Coronary artery (tissue), 2 donors: ENCODE results near the gene BCOR.

ENCODE experiments used
- DNase-seq: peaks from one replicate; pipeline ENCODE4 v3.0.0-alpha.2; 2017; ENCODE audit warnings: low spot score
- H3K27ac ChIP-seq, 2 donors: fragments of 200-600 bp; sonication (generic); one replicate each; pipeline ENCODE4 v1.5.1; 2016 to 2019
- H3K4me3 ChIP-seq: fragments of 200-600 bp; sonication (generic); 2 replicates; pipeline ENCODE4 v1.5.1; 2016; ENCODE audit warnings: mild to moderate bottlenecking, moderate library complexity
- TF ChIP-seq, protein P1 (sequence below): fragments of 200-600 bp; sonication (generic); IDR thresholded peaks from one replicate; pipeline ENCODE4 v1.5.1; 2019; ENCODE audit warnings: antibody characterized with exemption

Gene BCOR

DNA sequence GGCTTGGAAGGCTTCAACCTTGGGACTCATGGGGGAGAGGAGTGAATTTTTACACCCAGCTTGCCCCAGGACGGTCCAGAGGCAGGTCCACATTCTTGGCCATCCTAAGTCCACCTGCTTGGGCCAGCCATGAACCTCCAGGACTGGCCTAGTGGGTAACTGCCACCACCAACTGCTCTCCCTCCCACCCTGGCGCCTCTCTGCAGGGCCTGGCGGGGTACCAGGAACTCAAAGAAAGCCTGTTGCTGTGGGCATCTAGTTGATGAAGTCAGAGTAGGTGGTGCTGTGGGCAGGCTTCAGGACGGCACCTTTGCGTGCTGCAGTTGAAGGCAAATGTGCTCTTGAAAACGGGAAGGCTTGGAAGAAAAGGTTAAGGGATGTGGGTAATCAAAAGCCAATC lies 12.0 kb downstream of the BCOR start:
- Histone ChIP-seq H3K27ac (peak overlapping the region; percentile 19 to 78), H3K4me3 (peak overlapping the region; percentile 30)
- no peak for DNase-seq
- TF ChIP-seq, protein P1, sequence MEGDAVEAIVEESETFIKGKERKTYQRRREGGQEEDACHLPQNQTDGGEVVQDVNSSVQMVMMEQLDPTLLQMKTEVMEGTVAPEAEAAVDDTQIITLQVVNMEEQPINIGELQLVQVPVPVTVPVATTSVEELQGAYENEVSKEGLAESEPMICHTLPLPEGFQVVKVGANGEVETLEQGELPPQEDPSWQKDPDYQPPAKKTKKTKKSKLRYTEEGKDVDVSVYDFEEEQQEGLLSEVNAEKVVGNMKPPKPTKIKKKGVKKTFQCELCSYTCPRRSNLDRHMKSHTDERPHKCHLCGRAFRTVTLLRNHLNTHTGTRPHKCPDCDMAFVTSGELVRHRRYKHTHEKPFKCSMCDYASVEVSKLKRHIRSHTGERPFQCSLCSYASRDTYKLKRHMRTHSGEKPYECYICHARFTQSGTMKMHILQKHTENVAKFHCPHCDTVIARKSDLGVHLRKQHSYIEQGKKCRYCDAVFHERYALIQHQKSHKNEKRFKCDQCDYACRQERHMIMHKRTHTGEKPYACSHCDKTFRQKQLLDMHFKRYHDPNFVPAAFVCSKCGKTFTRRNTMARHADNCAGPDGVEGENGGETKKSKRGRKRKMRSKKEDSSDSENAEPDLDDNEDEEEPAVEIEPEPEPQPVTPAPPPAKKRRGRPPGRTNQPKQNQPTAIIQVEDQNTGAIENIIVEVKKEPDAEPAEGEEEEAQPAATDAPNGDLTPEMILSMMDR = no peak

DNA sequence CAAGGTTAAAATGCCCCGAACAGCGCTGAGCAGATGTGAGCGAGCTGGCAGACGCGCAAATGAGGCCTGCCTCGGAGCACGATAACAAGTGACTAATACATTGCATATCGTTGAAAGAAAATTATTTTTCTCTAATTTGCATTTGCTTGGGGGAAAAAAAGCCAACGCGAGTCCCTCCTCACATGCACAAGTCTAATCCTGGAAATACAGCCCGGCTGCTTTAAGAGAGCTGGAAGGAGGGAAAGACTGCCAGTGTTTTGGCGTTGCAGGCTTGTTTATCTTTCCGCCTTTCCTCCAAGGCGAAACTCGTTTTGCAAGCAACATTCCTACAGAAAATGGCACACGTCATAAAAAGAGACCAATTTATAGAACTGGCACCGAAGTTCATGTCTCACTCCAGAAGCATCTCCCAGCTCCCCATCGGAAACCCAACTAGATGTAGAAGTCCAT lies 12.6 kb downstream of the BCOR start:
- no peak for DNase-seq
- H3K27ac ChIP-seq = peak overlapping the region in 1 of 2 donors; percentile 78
- TF ChIP-seq, protein P1 = no peak
- H3K4me3 ChIP-seq = peak overlapping the region; percentile 67

DNA sequence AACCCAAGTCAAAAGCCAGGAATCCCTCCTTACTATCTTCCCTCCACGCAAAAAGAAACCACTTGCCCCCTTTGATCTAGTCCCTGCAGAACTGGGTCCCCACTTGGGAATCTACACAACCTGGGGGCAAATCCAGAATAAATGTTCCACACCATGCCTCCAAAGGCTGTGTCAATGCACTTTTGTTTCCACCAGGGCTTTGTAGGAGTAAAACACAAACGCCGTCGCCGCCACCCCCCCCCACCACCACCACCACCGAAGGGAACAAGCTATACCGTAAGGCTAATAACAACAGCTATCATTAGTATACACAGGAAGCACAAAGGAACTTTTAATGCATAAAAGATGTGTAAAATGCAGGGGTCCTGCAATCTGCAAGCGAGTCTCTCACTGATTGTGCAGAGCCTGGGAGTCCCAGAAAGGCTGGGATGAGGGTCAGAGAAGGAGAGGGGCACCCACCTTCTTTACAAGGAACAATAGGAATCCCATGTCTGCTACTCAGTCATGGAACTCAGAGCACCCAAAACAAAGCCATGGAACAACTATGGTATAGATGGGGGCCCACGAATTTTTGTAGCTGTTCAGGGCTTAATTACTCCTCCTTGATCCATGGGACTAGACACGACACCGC lies 13.2 kb downstream of the BCOR start:
- TF ChIP-seq, protein P1 = no peak
- H3K4me3 ChIP-seq = peak overlapping the region; percentile 67
- no peak overlapping the region for H3K27ac ChIP-seq
- DNase-seq = no peak

DNA sequence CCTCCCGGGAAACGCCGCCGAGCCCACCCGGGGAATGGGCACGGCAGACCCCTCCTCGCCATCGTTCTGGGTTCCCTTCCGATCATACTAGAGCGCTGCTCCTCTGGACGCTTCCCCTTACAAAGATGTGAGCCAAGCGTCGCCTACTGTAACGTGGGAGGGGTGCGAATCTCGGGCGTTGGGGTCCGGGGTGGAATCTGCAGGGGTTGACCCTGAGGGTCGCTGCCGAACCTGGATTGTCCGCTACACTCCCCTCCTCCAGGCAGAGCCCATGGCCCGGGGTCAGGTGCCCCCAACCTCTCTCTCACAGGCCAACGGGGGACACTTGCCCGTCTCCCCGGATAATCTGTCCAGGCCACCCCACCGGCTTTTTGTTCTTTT lies 13.8 kb downstream of the BCOR start:
- peak overlapping the region; percentile 67 for H3K4me3 ChIP-seq
- TF ChIP-seq, protein P1 = no peak
- H3K27ac ChIP-seq = no peak overlapping the region
- DNase-seq = no peak

DNA sequence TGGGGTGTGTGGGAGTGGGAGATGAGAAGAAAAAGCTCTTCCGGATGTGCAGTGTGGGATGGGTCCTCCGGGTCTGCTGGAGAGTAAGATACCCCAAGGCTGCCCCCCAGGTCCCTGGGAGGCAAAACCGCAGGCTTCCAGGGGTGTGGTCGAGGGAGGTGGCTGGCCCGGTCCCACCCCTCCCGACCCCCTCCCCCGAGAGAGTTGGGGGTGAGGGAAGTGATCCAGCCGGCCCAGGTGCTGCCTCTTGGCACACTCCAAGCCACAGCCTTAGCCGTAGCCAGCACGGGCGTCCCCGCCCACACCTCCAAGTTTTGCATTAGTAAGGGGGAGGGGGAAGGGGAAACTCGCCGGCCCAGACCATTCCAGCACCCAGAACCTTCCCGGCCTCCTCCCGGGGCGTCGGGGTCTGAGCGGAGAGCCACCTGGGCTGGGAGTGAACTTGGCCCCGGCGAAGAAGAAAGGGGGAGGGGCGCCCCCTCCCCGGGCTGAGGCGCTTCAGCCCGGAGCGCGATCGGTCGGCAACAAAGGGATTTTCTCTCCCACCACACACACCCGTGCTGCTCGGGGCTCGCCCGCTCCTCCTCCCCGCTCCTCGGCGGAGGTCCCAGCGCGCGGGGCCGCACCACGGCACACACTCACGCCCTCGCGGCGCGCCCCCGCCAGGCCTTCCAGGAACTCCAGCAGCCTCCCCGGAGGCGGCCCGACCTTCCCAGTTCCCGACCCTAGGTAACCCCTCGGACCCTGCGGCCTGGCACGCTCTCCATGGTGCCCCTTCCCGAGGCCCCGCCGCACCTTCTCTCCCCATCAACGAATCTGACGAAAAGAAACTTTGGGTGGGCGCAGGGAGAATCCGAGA lies 14.4 kb downstream of the BCOR start:
- H3K4me3 ChIP-seq = peak overlapping the region; percentile 67
- DNase-seq = no peak
- TF ChIP-seq, protein P1 = no peak
- H3K27ac ChIP-seq = peak overlapping the region; percentile 54 to 62

DNA sequence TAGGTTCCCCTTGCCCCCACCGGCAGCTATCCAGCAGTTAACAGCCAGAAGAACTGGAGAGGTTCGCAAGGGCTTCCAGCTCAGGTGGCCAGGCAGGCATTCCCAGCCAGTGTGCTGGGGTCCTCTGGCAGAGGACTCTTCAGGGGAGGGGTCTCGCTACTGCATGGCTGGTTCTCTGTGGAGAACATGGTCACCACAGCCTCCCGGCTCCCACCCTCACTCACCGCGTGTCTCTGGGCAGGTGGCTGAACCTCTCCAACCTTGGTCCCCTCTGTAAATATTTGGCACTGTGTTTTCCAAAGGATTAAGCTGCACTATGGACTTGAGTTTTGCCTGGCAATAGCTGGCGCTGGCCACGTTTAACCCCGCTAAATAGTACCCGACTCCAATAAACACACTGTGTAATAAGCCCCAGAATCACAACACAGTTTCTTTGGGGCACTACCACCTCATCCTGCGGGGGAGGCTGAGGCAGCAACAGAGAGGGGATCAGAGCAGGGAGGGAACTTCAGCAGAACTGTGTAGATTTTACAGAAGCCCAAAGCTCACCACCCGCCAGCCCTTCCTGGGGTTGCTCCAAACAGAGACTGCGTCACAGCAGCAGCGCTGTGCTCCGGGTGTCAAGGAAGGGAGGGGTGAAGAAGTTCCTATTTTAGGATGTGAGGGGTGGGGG lies 15.2 kb downstream of the BCOR start:
- Histone ChIP-seq H3K4me3 (peak overlapping the region; percentile 67), H3K27ac (peak overlapping the region; percentile 54 to 62)
- DNase-seq = no peak
- TF ChIP-seq, protein P1 = no peak
